ENCODE results near the gene CAMK2D. TPM values are rescaled to one million over a fixed set of nuclear protein-coding genes. Genes with fewer than 3 reads are reported as not detected.
A peak's percentile ranks its signal among the peaks of the same experiment; 100 is the strongest.

The CAMK2D gene
- total RNA-seq, 2 donors from 2014 or later: 132 to 187 TPM

GRCh38 chr4:113637823-113638561 is 123.5 kb downstream of the CAMK2D start:
- Histone ChIP-seq H3K4me3 (no peak overlapping the region), H3K9me3 (no peaks in the 10 kb centered on the region), H3K27me3 (no peaks in the 10 kb centered on the region), H3K27ac (peak overlapping the region in 1 of 2 donors; percentile 90), H3K36me3 (no peaks in the 10 kb centered on the region), H3K4me1 (peaks cover 0 to 76% of the 10 kb centered on the region in 2 donors)
- TF ChIP-seq CTCF (IDR thresholded peaks at IDR 0.05): no peak
- no peak for DNase-seq (ENCODE audit: low spot score)

- DNase-seq (ENCODE audit: low spot score): no peak
- TF ChIP-seq CTCF (IDR thresholded peaks at IDR 0.05): no peak
- Histone ChIP-seq H3K4me1 (peaks cover 0 to 75% of the 10 kb centered on the region in 2 donors), H3K27ac (peak overlapping the region; percentile 54 to 90), H3K36me3 (no peaks in the 10 kb centered on the region), H3K9me3 (no peaks in the 10 kb centered on the region), H3K4me3 (no peak overlapping the region), H3K27me3 (no peaks in the 10 kb centered on the region)
Observed at GRCh38 chr4:113637363-113637762, 124.2 kb downstream of the CAMK2D start.

- no peak for DNase-seq (ENCODE audit: low spot score)
- Histone ChIP-seq H3K9me3 (no peaks in the 10 kb centered on the region), H3K36me3 (no peaks in the 10 kb centered on the region), H3K4me3 (no peak overlapping the region), H3K27me3 (no peaks in the 10 kb centered on the region), H3K27ac (peak overlapping the region; percentile 54 to 90), H3K4me1 (peaks cover 0 to 70% of the 10 kb centered on the region in 2 donors)
- no peak for TF ChIP-seq CTCF (IDR thresholded peaks at IDR 0.05)
Observed at GRCh38 chr4:113636877-113637276, 124.7 kb downstream of the CAMK2D start.

GRCh38 chr4:113636438-113636818 is 125.1 kb downstream of the CAMK2D start:
- Histone ChIP-seq H3K4me3 (no peak overlapping the region), H3K4me1 (peaks cover 0 to 68% of the 10 kb centered on the region in 2 donors), H3K27me3 (no peaks in the 10 kb centered on the region), H3K27ac (peak overlapping the region; percentile 54 to 90), H3K9me3 (no peaks in the 10 kb centered on the region), H3K36me3 (no peaks in the 10 kb centered on the region)
- no peak for DNase-seq (ENCODE audit: low spot score)
- peak in 1 of 2 donors; percentile 29 for TF ChIP-seq CTCF (IDR thresholded peaks at IDR 0.05)

GRCh38 chr4:113635739-113636437 is 125.7 kb downstream of the CAMK2D start:
- peaks cover 0 to 68% of the 10 kb centered on the region in 2 donors for H3K4me1 ChIP-seq

More at GRCh38 chr4:113635739-113636437, 125.7 kb downstream of the CAMK2D start:
- TF ChIP-seq CTCF (IDR thresholded peaks at IDR 0.05): no peak
- no peak overlapping the region for H3K4me3 ChIP-seq
- H3K27me3 ChIP-seq: no peaks in the 10 kb centered on the region
- no peak for DNase-seq (ENCODE audit: low spot score)
- H3K36me3 ChIP-seq: no peaks in the 10 kb centered on the region
- peak overlapping the region; percentile 54 to 90 for H3K27ac ChIP-seq
- no peaks in the 10 kb centered on the region for H3K9me3 ChIP-seq
